HG03139 (cell line): Measurements from ENCODE around the gene CRYL1.

Experiments used
- ATAC-seq: cut with Tn5 transposase; IDR thresholded peaks from one replicate; pipeline ENCODE4 v1.9.1; 2021; ENCODE audit not compliant: unreplicated experiment

The CRYL1 gene

DNA sequence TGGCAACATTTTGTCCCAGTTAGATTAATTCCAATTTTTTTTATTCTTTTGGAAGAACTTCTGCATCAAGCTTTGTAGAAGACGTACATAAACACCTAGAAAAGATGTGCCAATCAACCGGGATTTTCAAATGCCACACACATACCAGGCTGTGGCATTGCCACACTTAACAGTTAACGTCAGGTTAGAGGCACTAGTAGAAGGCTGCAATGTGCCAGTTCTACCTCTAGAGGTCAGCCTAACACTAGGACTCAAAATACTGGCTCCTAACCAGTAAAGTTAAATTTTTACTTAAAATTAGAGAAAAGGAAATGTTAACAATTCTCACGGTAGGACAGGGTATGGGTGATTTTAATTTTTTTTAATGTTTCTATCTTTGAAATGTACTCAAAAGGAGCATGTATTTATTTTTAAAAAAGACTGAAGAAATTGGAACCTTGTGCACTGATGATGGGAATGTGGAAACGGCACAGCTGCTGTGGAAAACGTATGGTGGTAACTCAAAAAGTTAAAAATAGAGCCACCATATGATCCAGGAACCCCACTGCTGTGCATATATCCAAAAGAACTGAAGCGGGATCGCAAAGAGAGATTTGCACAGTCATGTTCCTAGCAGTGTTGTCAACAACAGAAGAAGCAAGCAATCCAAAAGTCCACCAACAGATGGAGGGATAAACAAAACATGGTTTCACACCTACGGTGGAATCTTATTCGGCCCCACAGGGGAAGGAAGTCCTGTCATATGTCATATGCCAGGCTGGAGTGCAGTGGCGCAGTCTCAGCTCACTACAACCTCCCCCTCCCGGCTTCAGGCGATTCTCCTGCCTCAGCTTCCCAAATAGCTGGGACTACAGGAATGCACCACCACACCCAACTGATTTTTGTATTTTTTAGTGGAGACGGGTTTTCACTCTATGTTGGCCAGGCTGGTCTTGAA, 30.3 kb downstream of the CRYL1 start:
- no peak for ATAC-seq

DNA sequence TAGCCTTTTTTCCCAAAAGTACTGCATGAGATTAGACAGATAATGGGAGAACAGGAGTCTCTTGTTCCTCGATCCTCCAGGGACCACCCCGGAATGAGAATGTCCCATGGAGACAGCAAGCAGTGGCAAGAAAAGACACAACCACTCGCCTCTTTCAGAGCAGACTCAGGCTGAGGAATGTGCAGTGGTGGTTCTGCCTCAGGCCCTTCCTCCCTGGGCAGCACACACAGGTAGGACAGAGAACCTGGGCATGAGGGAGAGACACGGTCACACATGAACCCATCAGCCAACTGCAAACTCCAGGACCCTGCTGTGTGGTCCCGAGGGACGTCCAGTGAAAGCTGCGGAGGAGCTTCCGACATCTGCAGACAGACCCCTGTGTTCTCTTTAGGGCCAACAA, 31.0 kb downstream of the CRYL1 start:
- ATAC-seq = no peak

DNA sequence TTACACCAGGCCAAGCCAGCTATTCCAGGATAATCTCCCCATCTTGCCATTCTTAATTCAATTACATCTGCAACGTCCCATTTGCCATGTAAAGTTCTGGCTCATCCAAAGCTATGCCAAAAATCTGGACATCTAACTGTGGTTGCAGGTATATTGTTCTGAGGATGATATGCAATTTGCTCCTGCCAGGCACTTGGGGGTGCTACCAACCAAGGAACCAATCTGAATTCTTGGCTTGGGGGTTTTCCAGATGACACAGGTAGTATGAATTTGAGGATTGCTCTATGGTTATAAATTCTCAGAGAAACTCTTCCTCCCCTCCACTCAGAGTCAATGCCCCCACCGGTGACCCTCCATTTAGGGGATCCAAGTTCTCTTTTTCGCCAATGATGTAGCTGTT, 33.0 kb downstream of the CRYL1 start:
- no peak for ATAC-seq

DNA sequence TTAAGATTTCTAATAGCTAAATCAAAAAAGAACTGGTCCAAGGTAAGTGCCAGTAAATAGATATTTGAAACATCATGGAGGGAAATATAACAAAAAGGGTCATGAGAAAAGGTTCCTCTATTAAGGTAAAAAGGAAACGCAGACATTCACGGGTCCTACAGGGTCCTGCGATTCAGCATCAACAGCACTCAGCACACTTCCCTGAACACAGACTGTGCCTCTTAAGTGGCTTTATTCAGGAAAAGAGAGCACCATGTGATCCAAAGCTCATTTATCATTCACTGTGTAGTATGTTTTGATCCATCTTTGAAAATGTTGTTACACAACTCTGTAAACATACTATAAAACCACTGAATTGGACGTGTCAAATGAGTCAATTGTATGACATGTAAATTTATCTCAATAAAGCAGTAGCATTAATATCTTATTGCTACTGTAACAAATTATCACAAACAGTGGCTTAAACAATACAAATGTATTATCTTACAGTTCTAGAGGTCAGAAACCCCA, 33.7 kb downstream of the CRYL1 start:
- ATAC-seq = no peak

DNA sequence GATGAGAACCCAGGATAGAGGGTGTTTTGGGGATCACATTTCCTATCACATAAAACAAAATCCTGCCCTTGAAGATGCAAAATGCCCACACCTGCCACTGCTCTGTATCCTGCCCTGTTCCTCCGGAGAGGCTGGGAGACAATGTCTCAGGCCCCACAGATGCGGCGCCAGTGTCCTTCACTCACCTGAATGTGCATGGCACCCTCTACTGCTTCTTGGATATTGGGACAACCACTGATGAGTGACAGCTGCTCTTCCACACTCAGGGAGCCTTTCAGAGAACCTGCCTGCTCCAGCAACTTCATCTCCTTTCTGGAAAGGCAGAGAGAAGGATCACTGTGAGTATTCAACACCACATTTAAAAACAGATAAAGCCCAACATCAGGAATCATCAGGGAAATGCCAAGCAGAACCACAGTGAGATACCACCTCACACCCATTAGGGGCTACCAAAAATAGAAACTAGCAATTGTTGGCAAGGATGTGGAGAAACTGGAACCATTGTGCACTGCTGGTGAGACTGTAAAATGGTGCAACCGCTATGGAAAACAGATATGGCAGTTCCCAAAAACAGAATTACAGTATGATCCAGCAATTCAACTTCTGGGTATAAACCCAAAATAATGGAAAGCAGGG, 36.4 kb downstream of the CRYL1 start:
- ATAC-seq = no peak

DNA sequence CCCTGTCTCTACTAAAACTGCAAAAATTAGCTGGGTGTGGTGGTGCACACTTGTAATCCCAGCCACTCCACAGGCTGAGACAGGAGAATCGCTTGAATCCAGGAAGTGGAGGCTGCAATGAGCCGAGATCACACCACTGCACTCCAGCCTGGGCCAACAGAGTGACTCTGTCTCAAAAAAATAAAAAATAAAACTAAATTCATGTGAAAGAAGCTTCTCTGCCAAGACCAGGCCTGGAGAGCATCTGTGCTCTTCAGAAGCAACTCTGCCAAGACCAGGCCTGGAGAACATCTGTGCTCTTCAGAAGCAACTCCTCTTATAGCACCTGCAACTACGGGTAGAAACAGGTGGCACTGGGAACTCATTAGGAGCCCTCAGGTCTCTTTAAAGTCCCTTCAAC, 37.7 kb downstream of the CRYL1 start:
- no peak for ATAC-seq

DNA sequence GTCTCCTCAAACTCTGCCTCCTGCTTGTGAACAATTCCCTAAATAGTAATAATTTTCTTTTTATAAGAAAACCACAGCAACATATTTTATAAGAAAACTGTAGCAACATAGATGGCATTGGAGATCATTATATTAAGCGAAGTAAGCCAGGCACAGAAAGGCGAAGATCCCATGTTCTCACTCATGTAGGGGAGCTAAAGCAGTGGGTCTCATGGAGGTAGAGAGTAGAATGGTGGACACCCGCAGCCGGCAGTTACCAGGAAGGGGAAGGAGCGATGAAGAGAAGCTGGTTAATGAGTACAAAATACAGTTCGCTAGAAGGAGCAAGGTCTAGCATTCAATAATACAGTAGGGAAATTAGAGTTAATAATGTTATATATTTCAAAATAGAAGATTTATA, 42.9 kb downstream of the CRYL1 start:
- no peak for ATAC-seq

DNA sequence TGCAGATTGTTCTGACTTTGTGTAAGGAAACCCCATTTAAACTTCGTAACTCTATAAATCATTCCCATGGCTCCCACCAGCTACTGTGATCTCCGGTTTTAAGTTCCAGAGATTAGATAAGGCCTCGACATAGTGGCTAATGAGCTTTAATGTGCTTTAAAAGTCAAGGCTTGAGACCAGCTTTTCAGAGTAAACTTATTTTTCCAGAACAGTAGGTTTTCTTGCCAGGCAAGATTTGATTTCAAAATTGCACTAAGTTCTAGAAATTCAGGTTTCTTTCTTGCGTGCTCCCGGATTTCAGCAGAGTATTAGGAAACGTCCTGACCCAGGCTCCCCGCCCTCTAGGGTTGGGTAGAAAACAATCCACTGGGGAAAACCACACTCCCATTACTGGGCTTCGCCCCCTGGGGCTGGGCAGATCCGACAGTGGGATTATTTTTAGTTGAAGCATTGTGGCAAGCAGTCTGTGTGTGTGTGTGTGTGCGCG, 43.3 kb downstream of the CRYL1 start:
- no peak for ATAC-seq

DNA sequence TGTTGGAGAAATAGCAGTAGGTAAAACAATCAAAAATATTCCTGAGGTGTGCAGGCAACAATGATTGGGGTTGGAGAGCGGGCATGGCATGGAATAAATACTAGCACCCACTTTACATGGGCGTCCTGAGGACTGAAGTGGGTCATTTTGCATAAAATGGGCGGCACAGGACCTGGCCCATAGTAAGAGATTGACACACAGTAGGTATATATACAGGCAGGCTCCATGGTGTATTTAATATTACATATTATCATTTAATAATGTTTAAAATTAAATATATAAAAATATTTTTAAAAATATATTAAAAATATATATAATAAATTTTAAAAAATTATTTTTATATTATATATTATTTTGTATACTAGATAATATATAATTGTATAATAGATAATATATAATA, 48.3 kb downstream of the CRYL1 start:
- ATAC-seq = no peak

DNA sequence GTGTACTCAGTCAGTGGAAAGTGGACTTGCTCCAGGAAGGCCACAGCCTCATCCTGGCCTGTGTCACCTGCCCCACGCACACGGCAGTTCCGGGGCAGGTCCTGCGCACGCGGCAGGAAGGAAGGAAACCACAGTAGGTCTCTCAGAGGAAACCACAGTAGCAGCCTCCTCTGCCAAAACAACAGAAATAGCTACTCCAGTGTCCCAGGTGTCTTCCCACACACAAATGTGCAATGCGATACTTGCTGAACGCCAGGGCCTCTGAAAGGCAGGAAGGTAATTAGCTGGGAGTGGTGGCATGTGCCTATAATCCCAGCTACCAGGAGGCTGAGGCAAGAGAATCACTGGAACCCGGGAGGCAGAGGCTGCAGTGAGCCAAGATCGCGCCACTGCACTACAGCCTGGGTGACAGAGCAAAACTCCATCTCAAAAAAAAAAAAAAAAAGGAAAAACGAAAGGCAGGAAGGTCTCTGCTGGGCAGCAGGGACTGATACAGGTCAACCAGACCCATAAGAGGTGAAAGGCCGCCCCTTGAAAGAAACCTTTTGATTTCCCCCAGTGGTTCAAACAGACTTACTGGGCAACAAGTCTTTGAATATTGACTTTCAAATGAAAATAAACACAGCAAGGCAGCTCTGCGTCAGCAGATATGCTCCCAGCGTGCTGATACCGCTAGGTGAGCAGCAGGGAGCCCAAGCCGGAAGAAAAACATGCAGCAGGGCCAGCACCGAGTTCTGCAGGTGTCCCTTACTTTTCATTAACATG, 49.5 kb downstream of the CRYL1 start:
- peak; percentile 93 for ATAC-seq

DNA sequence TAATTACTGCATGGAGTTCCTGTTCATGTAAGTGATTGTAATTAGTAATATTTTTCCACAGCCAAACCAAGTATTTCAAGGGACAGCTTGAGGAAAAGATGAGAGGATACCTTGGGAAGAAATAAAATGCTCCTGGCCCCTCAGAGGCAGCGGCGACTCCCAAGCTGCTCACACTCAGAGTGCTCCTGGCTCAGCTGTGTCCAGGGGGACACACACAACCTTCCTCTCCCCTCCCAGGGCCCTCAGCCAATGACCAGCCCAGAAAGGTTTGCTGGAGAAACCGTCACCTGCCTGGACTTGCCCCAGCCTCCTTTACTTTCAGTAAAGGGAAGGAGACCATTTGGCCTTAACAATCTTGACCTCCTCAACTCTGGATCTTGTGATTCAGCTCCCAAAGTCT, 51.1 kb downstream of the CRYL1 start:
- no peak for ATAC-seq

DNA sequence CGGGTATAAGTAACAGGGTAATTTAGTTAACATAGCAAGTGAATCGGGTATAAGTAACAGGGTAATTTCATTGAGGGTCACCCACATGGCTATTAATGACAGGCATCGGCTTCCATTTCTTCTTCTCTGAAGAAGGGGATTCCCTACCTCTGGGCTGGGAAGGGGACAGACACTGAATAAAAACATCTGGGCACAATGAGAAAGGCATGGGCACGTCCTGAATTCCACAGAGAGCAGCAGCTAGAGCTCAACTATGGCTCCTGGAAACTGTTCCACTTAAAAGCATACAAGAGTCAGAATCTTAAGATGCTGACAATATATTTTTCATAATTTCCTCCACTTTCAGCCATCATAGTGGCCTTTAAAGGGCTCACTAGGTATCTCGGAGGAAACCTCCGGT, 51.8 kb downstream of the CRYL1 start:
- ATAC-seq = no peak

DNA sequence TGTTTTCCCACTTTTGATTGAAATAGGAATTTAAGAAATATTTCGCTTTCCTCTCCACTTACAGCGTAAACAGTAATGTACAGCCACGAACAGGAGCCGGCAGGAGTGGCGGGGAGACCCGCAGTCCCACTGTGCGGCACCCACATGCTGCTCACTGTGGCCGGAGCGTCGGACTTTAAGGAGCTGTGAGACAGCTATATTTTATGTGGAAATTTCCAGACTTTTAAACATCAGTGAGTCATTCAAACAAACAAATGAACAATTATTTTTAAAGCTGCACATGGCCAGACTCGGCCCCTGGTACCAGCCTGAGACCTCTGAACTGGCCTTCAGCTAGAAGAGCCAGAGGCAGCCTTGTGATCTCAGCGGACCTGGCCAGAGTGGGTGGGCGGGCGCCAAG, 52.5 kb downstream of the CRYL1 start:
- ATAC-seq = no peak

DNA sequence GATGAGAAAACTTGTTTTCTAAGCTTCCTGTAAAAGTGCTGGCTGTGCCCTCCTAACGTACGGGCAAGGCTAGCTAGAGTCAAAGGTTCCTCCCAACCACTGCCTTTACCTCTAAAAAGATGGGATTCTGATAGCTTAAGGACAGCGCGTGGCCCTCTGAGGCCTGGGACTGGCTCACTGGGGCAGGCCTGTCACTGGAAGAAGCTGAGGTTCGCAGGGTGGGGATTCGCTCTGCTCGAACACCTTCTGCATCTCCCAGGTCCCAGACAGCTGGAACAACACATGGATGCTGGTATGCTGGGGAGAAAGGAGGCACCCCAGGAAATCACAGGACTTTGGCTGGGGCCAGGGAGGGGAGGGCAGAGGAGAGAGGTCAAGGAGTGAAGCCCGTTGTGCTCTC, 53.1 kb downstream of the CRYL1 start:
- ATAC-seq = no peak

DNA sequence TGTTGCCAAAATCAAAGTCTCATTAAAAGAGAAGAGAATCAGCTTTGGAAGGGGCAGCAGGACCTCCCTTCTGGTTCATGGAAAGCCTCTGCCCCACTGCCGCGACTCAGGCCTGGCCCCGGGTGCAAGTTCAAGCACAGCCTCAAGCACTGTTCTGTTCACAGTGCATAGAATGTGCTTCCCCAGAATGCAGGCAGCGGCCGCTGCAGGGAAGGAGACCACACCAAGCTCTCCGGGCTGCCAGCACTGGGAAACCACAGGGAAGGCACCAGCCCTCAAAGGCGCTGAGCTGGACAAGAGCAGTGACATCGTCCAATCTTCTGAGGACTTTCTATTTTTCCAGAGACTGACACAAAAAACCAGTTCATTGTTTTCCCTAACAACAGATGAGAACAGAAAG, 55.5 kb downstream of the CRYL1 start:
- no peak for ATAC-seq

DNA sequence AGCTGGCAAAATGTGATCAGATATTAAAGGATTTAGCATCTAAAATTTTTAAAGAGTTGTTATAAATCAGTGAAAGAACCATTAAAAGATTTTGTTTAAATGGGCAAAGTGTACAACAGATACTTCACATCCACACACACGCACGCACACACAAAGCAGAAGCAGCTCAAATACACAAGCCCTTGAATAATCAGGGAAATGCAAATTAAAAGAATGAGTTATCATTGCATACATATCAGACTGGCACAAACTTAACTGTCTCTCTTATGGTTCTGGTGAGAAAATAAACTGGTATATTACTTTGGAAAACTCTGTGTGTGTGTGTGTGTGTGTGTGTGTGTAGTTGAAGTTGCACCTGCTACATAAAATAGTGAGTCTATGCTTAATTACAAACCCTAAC, 59.3 kb downstream of the CRYL1 start:
- no peak for ATAC-seq

DNA sequence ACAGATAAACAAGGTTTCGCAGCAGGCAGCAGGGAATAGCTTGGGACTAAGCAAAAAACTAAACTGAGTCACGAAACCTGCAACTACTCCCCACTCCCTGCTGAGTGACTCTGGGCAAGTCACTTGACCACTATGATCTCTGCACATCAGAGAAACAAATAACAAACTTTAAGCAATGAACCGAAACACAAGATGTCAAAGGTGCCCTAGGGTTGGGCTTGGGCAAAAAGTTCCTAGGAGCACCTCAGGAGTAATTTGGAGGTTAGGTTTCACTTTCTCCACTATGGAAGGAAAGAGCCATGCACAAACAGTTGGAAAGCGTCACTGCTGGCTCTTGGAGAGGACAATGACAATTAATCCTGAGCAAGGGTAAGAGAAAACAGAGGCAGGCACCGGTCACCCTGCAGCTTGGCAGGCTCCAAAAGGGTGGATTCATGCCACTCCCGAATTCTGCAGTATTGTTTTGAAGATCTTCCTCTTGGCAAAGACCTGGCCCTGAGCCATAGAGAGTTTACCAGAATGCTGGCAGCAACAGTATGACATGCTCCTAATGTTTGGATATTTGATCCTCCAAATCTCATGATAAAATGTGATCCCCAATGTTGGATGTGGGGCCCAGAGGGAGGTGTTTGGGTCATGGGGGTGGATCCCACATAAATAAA, 60.3 kb downstream of the CRYL1 start:
- no peak for ATAC-seq

DNA sequence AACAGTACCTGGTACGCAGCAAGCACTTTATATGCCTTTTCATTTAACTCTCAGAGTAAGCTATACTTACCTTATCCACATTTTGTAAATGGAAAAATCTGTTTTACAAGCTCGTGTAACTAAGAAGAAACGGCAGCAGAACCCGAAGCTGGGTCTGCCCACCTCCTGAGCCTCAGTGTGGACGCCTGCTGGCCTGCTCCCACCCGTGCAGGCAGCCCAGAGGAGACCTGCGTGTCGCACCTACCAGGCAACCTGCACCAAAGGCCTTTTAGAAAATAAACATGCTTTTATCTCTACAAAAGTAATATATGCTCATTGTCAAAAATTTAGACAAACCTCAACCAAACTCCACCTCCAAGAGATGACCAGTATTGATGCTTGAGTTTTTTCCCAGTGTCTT, 62.7 kb downstream of the CRYL1 start:
- ATAC-seq = no peak

DNA sequence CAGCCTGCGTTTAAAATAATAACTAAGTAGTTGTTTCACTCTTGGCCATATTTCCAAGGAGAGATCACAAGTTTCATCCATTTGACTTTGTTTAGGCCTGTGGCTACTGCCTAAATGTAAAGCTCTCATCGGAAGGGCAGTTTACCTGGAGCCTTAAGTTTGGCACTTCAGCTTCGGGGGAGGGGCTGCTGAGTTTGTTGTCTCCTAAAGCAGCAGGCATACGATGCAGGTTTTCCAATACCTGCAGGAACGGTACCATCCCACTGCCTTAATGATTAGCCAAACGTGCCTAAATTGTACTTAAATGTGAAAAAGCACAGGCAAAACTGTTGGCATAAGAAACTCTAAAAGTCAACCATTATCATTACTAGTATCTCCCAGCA, 63.1 kb downstream of the CRYL1 start:
- no peak for ATAC-seq

DNA sequence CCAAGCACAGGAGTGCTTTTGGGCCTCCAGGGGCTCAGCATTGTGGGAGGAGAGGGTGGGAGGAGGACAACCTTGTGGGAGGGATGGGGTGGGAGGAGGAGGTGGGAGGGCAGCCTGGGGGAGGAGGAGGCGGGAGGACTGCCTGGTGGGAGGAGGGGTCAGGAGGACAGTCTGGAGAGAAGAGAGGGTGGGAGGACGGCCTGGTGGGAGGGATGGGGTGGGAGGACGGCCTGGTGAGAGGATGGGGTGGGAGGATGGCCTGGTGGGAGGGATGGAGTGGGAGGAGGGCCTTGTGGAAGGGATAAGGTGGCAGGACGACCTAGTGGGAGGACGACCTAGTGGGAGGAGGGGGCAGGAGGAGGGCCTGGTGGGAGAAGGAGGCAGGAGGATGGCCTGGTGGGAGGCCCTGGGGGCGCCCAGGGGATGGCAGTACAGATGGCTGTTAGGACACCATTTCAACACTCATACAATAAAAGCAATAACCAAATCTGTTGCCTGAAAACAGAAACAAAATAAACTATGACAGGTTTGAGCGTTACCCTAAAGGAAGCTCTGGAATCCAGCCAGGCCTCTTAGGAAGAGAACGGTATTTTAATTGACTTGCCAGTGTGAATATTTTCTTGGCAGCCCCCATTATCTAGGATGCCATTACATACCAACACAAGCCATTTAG, 63.7 kb downstream of the CRYL1 start:
- no peak for ATAC-seq
